ENCODE data around the gene OTOGL. TPM values are rescaled to one million over a fixed set of nuclear protein-coding genes. Genes with fewer than 3 reads are reported as not detected.
A peak's percentile ranks its signal among the peaks of the same experiment; 100 is the strongest.

OTOGL gene
- total and polyA plus RNA-seq, 2 donors from 2014 or later, result 0.47 to 0.80 TPM

DNA sequence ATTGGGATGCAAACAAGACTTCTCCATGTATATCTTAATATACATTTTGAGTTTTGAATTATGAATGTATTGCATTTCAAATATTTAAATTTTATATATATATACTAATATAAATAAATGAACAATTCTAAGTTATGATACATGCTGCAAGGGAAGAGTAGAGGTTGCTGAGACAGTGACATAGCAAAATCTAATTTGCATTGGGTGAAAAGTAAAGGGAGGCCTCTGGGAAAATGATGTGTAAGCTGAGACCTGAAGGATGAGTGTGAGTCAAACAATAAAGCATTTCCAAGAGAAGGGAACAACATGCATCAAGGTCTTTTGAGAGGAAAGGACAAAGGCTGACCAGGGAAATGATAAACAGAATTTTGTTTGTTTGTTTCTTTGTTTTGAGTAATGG is 281.8 kb downstream of the OTOGL start:
- Histone ChIP-seq H3K4me3 (ENCODE audit: low read length in 3 of 3) (no peak overlapping the region), H3K4me1 (ENCODE audit: control insufficient read depth in 2 of 3, insufficient read depth in 2 of 3, low read depth in 1 of 3, low read length in 3 of 3) (no peaks in the 10 kb centered on the region), H3K27ac (ENCODE audit: low read depth in 2 of 2, low read length in 2 of 2) (no peak overlapping the region), H3K9ac (ENCODE audit: low read length in 3 of 3) (no peak overlapping the region), H3K27me3 (ENCODE audit: control insufficient read depth, insufficient read depth, low read length) (no peaks in the 10 kb centered on the region), H3K36me3 (ENCODE audit: control insufficient read depth in 2 of 3, insufficient read depth in 3 of 3, low read length in 3 of 3) (no peaks in the 10 kb centered on the region), H3K9me3 (ENCODE audit: control insufficient read depth in 2 of 3, insufficient read depth in 1 of 3, low read length in 3 of 3) (no peaks in the 10 kb centered on the region)
- TF ChIP-seq, protein P1, sequence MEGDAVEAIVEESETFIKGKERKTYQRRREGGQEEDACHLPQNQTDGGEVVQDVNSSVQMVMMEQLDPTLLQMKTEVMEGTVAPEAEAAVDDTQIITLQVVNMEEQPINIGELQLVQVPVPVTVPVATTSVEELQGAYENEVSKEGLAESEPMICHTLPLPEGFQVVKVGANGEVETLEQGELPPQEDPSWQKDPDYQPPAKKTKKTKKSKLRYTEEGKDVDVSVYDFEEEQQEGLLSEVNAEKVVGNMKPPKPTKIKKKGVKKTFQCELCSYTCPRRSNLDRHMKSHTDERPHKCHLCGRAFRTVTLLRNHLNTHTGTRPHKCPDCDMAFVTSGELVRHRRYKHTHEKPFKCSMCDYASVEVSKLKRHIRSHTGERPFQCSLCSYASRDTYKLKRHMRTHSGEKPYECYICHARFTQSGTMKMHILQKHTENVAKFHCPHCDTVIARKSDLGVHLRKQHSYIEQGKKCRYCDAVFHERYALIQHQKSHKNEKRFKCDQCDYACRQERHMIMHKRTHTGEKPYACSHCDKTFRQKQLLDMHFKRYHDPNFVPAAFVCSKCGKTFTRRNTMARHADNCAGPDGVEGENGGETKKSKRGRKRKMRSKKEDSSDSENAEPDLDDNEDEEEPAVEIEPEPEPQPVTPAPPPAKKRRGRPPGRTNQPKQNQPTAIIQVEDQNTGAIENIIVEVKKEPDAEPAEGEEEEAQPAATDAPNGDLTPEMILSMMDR (IDR thresholded peaks at IDR 0.05; ENCODE audit: borderline replicate concordance, extremely low read depth, insufficient read depth), result no peak
- no peak for DNase-seq
- FAIRE-seq, result no peak
- intact Hi-C loops (cut with DNase I), result no loop called here

DNA sequence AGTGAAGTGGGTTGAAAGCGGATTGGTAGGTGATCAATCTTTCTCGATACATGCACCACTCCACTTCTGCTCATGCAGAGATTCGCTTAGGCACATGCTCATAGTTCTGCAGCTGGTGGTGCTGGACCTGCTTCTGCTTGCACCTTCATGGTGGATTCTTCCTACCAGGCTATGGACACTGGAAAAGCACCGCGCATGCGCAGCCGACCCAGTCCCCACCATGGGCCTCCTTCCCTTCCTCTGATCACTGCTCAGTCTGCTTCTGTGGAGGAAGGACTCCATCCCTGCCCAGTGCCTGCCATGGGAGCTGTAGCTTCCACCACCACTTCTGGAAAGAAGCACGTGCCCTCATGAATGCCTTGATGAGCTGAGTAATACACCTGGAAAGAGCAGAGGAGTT is 282.9 kb downstream of the OTOGL start:
- DNase-seq (no peak), FAIRE-seq (no peak)
- intact Hi-C loops (cut with DNase I), result no loop called here

DNA sequence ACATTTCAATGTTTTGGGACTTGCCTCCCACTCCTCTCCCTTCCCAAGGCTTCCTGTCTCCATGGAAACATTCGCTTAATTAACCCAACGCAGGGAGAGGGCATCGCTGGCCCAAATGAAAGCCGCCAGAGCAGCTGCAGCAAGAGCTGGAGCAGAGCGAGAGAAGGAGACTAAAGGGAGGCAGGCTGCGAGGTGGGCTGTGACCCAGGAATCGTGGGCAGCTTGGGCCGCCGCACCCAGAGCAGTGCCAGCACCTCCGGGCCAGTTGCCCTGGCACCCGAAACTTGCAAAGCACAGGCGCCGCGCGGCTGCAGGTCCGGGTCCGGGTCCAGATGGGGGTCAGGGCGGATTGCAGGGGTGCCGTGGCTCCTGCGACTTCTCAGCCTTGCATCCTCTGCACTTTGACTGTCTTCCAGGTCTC is 301.2 kb downstream of the OTOGL start:
- H3K4me3 ChIP-seq (ENCODE audit: low read length in 3 of 3), result peak overlapping the region; percentile 40 to 47 (median 41)

More for the DNA sequence above, 282.9 kb downstream of the OTOGL start:
- Histone ChIP-seq H3K9me3 (ENCODE audit: control insufficient read depth in 2 of 3, insufficient read depth in 1 of 3, low read length in 3 of 3) (no peaks in the 10 kb centered on the region), H3K36me3 (ENCODE audit: control insufficient read depth in 2 of 3, insufficient read depth in 3 of 3, low read length in 3 of 3) (no peaks in the 10 kb centered on the region), H3K4me3 (ENCODE audit: low read length in 3 of 3) (no peak overlapping the region), H3K9ac (ENCODE audit: low read length in 3 of 3) (no peak overlapping the region), H3K27ac (ENCODE audit: low read depth in 2 of 2, low read length in 2 of 2) (no peak overlapping the region), H3K27me3 (ENCODE audit: control insufficient read depth, insufficient read depth, low read length) (no peaks in the 10 kb centered on the region), H3K4me1 (ENCODE audit: control insufficient read depth in 2 of 3, insufficient read depth in 2 of 3, low read depth in 1 of 3, low read length in 3 of 3) (no peaks in the 10 kb centered on the region)
- TF ChIP-seq, protein P1 (IDR thresholded peaks at IDR 0.05; ENCODE audit: borderline replicate concordance, extremely low read depth, insufficient read depth), result no peak

More for the DNA sequence above, 301.2 kb downstream of the OTOGL start:
- no peak for FAIRE-seq
- peak; percentile 45 to 74 (median 64) for DNase-seq
- Histone ChIP-seq H3K36me3 (ENCODE audit: control insufficient read depth in 2 of 3, insufficient read depth in 3 of 3, low read length in 3 of 3) (no peaks in the 10 kb centered on the region), H3K27me3 (ENCODE audit: control insufficient read depth, insufficient read depth, low read length) (no peaks in the 10 kb centered on the region), H3K4me1 (ENCODE audit: control insufficient read depth in 2 of 3, insufficient read depth in 2 of 3, low read depth in 1 of 3, low read length in 3 of 3) (peaks cover 0 to 6% (median 0%) of the 10 kb centered on the region in 3 donors), H3K27ac (ENCODE audit: low read depth in 2 of 2, low read length in 2 of 2) (no peak overlapping the region), H3K9me3 (ENCODE audit: control insufficient read depth in 2 of 3, insufficient read depth in 1 of 3, low read length in 3 of 3) (no peaks in the 10 kb centered on the region), H3K9ac (ENCODE audit: low read length in 3 of 3) (no peak overlapping the region)
- intact Hi-C loops (cut with DNase I), result no loop called here
- TF ChIP-seq, protein P1 (IDR thresholded peaks at IDR 0.05; ENCODE audit: borderline replicate concordance, extremely low read depth, insufficient read depth), result no peak

Measured in kidney (tissue), 14 donors.